ENCODE measurements around the gene CES3.

CES3 gene

DNA sequence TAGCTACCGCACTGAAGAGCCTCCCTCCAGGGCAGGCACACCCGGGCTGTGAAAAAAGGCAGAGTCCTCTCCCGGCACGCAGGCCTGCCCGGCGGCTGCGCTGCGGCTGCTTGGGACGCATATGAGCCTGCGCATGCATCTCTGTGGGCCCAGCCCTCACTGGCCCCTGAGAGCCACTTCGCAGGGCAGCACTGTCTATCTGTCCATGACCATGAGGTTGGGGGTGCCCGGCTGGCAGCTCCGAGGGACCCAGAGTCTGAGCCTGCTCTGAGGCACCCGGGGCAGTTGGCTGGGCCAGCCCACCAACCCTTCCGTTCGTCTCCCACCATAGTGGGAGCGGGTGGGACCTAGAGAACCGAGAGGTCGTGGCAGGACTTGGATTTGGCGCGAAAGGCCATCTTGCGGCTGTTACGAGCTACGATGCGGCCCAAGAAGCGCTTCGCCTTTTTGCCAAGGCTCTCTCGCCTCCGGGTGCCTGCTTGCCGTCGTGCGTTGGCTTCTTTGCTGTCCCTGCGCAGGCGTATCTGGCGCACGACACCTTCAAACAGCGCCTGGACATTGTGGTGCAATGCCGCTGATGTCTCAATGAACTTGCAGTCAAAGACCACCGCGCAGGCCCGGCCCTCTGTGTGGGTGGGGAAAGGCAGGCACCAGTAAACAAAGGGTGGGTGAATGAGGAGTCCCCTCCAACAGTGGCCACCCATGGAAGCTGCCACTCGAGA, 39.2 kb upstream of the CES3 start:
- Mint-ChIP-seq H3K27me3 (peaks cover 78% of the 10 kb centered on the region), H3K27ac (no peak overlapping the region), H3K4me1 (ENCODE audit: low read depth) (peaks cover 26% of the 10 kb centered on the region), H3K9me3 (no peaks in the 10 kb centered on the region), H3K36me3 (ENCODE audit: low read depth) (no peaks in the 10 kb centered on the region), H3K4me3 (no peak overlapping the region)
- intact Hi-C loops (cut with micrococcal nuclease): no loop called here

DNA sequence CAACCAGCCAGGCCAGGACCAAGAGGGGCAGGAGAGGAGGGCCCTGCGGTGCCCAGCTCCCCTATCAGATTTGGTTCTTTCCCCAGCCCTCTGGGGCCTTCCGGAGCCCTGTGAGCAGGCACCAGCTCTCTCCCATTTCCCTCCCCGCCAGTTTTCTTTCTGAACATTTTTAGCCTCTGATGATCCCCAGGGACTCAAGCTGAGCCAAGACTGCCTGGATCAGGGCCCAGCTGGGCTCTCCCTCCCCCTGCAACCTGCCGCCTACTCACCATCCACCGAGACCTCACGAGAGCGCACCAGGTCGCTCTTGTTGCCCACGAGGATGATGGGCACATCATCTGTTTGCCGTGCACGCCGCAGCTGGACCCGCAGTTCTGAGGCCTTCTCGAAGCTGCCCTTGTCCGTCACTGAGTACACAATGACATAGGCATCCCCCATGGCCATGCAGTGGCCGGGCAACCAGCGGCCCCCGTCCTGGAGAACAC, 37.8 kb upstream of the CES3 start:
- H3K27me3 Mint-ChIP-seq: peaks cover 80% of the 10 kb centered on the region
- intact Hi-C loops (cut with micrococcal nuclease): no loop called here

DNA sequence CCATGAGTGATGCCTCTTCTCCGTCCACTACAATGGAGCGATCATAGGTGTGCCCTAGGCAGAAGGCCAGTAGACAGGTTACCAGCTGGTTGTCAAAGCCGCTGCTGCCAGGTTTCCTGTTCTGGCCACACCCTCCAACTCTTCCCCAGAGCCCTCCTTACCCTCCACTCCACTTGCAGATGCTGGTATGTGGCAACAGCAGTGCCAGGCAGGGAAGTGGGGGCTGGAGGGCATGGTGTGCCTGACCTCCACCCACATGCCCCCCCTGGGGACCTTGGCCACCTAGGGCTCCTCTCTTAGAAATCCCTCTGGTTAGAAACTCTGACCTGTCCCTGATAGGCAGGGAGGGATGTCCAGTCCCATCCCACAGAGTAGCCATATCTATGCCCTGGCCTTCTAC, 37.2 kb upstream of the CES3 start:
- intact Hi-C loops (cut with micrococcal nuclease): no loop called here

More for the DNA sequence above, 37.8 kb upstream of the CES3 start:
- Mint-ChIP-seq H3K36me3 (ENCODE audit: low read depth) (no peaks in the 10 kb centered on the region), H3K27ac (no peak overlapping the region), H3K9me3 (no peaks in the 10 kb centered on the region), H3K4me3 (no peak overlapping the region), H3K4me1 (ENCODE audit: low read depth) (peaks cover 40% of the 10 kb centered on the region)

DNA sequence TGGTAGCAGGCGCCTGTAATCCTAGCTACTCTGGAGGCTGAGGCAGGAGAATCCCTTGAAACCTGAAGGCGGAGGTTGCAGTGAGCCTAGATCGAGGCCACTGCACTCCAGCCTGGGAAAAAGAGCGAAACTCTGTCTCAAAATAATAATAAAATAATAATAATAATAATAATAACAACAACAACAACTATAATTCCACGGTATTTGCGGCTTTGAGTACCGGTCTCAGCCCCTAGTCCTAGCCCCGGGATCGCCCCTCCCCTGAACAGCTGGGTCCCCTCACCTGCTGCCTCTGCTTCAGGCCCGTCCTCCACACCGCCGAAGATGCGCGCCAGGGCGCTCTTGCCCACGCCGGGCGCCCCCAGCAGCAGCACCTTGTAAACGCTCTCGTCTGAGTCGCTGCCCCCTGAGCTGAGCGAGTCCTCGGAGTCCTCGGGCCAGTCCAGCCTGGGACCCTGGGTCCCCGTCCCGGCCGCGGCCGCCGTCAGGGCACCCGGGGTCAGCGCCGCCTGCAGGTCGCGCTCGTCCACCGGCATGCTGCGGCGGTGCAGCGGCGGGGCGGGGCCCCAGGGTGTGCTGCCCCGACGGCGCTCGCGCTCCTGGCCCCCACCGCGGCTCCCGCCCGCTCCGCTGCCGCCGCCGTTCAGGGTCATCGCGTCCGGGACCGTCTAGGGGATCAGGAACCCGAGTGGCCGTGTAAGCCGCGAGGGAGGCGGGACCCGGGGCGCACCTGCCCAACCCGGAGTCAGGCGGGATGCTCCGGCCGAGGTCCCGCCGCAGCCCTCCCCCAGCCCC, 36.3 kb upstream of the CES3 start:
- Mint-ChIP-seq H3K4me3 (peak overlapping the region; percentile 30), H3K4me1 (ENCODE audit: low read depth) (peaks cover 43% of the 10 kb centered on the region), H3K27me3 (peaks cover 69% of the 10 kb centered on the region), H3K36me3 (ENCODE audit: low read depth) (no peaks in the 10 kb centered on the region), H3K27ac (no peak overlapping the region), H3K9me3 (no peaks in the 10 kb centered on the region)
- intact Hi-C loops (cut with micrococcal nuclease): loop anchor here (5.0 kb wide), 1 partner anchor 42 kb away; the partner anchor contains the start of gene PDP2

More for the DNA sequence above, 37.2 kb upstream of the CES3 start:
- H3K4me3 Mint-ChIP-seq: no peak overlapping the region
- no peaks in the 10 kb centered on the region for H3K36me3 Mint-ChIP-seq (ENCODE audit: low read depth)
- H3K27me3 Mint-ChIP-seq: peaks cover 77% of the 10 kb centered on the region
- no peaks in the 10 kb centered on the region for H3K9me3 Mint-ChIP-seq
- H3K4me1 Mint-ChIP-seq (ENCODE audit: low read depth): peaks cover 43% of the 10 kb centered on the region
- no peak overlapping the region for H3K27ac Mint-ChIP-seq

DNA sequence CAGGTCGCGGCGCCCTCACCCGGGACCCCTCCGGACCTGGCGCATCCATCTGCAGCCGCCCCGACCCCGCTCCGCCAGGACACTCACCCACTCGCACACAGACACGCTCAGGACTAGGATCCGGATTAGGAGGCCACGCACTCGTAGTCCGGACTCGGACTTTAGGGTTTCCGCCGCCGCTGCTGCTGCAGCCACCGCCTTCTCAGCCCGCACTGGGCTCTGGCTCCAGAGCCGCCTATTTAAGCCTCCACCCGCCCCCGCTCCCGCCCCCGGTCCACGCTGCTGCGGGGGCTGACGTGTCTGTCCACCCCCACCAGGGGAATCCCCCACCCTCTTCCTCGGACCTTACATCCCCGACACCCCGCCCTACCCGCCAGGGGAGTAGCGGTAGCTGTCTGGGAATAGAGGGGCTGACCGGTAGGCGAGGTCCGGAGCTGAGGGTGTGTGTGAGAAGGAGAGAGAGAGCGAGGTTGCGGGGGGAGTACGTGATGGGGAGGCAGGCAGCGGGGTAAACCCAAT, 35.7 kb upstream of the CES3 start, which contains the start of gene RRAD:
Gene RRAD (minus strand): TSS at position 214 of the 519 bp plus-strand sequence. CDS start 356 bp downstream, outside the sequence.
- Mint-ChIP-seq H3K27me3 (peaks cover 63% of the 10 kb centered on the region), H3K27ac (peak within 1 kb of the TSS; percentile 42), H3K9me3 (no peaks in the 10 kb centered on the region), H3K4me3 (peak within 1 kb of the TSS; percentile 48), H3K36me3 (ENCODE audit: low read depth) (no peaks in the 10 kb centered on the region), H3K4me1 (ENCODE audit: low read depth) (peaks cover 43% of the 10 kb centered on the region)
- intact Hi-C loops (cut with micrococcal nuclease): loop anchor here (5.0 kb wide), 1 partner anchor 43 kb away; the partner anchor contains the start of gene PDP2

DNA sequence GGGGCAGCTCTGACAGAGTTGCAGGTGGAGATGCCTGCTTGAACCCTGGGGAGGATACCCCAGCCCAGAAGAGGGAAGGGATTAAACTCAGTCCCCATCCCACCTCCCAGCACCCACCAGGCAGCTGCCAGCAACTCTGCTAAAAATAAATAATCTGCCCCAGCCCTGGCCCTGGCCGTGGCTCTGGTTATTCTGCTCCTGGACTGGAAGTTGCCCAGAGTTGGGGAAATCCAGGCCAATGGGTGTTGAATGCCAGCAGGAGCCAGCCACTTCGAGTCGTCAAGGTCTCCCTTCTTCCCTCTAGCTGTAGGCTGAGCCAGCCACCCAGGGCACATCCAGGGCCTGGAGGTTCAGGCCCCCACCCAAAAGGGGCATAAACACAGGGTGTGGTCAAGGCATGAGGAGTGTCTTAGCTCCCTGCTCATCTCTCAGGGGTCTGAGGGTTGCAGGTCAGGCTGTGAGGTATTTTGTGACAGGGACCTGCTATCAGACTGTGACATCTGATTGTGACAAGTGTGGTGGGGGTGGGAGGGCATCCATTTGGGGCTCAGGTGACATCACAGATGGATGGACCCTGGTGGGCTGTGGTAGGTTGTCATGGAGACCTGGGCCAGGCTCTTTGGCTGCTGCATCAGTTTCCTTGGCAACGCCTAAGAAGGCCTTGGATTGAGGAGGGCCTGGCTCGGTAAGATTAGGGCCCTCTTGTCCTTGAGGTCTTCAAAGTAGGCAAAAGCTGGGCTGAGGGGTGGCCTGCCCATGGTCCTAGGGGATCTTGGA, 34.7 kb upstream of the CES3 start:
- H3K27me3 Mint-ChIP-seq: peaks cover 57% of the 10 kb centered on the region
- H3K9me3 Mint-ChIP-seq: no peaks in the 10 kb centered on the region
- peak overlapping the region; percentile 48 for H3K27ac Mint-ChIP-seq
- no peak overlapping the region for H3K4me3 Mint-ChIP-seq
- no peaks in the 10 kb centered on the region for H3K36me3 Mint-ChIP-seq (ENCODE audit: low read depth)
- H3K4me1 Mint-ChIP-seq (ENCODE audit: low read depth): peaks cover 43% of the 10 kb centered on the region
- intact Hi-C loops (cut with micrococcal nuclease): loop anchor here (5.0 kb wide), 1 partner anchor 44 kb away; the partner anchor contains the start of gene PDP2

DNA sequence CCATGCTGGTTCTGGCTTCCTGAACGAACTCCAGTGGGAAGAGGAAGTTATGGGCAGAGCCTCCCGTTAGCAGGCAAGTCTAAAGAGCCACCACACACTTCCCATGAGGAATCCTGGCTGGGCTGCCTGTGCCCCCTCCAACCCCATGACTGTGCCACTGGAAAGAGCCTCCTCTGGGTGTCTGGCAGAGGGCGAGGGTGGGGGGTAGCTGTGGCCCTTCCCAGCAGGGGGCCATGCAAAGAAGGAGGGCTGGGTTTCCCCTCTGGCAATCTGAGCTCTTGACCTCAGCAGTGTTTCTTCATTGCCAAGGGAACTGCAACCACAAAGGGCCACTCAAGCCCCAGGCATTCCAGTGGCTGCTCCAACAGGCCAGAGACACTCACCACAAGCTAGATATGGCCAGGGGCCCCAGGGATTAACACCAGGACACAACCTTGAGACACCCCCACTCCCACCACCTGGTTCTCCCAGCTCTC, 34.1 kb upstream of the CES3 start:
- H3K9me3 Mint-ChIP-seq: no peaks in the 10 kb centered on the region
- H3K27ac Mint-ChIP-seq: peak overlapping the region; percentile 48
- peaks cover 50% of the 10 kb centered on the region for H3K27me3 Mint-ChIP-seq
- intact Hi-C loops (cut with micrococcal nuclease): loop anchor here (5.0 kb wide), 1 partner anchor 45 kb away; the partner anchor contains the start of gene PDP2
- H3K4me3 Mint-ChIP-seq: no peak overlapping the region
- peaks cover 5% of the 10 kb centered on the region for H3K36me3 Mint-ChIP-seq (ENCODE audit: low read depth)
- H3K4me1 Mint-ChIP-seq (ENCODE audit: low read depth): peaks cover 47% of the 10 kb centered on the region

DNA sequence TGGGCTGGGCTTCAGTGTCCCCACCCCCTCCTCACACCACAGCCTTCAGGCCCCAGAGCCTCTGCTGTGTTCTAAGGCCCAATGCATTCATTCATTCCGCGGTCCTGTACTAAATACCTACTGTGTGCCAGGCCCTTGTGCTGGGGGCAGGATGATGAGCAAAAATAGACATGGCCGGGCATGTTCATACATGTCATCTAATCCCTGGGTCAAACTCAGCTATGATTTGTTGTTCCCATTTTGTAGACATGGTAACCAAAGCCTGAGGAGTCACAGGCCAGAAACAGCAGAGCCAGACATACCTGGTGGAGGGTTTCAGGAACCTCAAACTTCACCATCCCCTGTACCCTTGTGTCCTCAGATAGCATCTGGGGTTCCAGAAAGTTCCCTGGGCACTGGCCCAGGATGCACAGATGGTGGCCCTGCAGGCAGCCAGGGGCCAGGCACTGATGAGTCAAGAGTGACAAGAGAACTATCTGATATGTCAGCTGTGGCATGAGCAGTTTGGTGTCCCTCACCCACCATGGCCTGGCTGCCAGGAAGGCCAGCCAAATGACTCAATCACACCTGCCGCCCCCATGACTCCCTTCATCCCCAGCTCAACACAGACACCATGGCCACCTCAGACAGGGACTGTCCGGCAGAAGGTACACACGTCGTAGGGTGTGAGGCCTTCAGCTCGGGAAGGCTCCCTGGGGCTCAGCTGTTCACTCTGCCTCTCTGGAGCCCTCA, 33.0 kb upstream of the CES3 start:
- peak overlapping the region; percentile 48 for H3K27ac Mint-ChIP-seq

DNA sequence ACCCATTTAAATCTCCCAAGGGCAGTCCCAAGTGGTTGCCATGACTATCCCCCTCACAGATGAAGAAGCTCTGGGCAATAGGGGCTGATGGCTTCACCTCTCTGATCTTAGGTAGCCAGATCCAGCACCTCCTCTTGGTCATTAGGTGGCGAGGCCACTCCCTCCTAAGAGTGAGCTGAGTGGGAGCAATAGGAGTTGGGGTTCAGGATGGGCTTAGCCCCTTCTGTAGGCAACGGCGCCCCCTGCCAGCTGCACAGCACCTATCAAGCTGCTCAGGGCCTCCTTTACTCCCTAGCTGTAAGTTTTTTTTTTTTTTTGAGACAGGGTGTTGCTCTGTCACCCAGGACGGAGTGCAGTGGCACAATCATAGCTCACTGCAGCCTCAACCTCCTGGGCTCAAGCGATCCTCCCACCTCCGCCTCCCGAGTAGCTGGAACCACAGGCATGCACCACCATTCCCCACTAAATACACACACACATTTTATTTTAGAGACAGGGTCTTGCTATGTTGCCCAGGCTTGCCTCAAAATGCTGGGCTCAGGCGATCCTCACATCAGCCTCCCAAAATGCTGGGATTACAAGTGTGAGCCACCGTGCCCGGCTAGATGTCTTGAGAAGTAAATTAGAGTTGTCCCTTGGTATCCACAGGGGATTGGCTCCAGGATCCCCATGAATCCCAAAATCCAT, 32.2 kb upstream of the CES3 start:
- H3K36me3 Mint-ChIP-seq (ENCODE audit: low read depth): peaks cover 24% of the 10 kb centered on the region
- H3K4me1 Mint-ChIP-seq (ENCODE audit: low read depth): peaks cover 62% of the 10 kb centered on the region
- peaks cover 34% of the 10 kb centered on the region for H3K27me3 Mint-ChIP-seq
- H3K4me3 Mint-ChIP-seq: no peak overlapping the region
- no peaks in the 10 kb centered on the region for H3K9me3 Mint-ChIP-seq
- peak overlapping the region; percentile 48 for H3K27ac Mint-ChIP-seq
- intact Hi-C loops (cut with micrococcal nuclease): loop anchor here (5.0 kb wide), 1 partner anchor 47 kb away; the partner anchor contains the start of gene PDP2

More for the DNA sequence above, 33.0 kb upstream of the CES3 start:
- H3K27me3 Mint-ChIP-seq: peaks cover 42% of the 10 kb centered on the region
- peaks cover 16% of the 10 kb centered on the region for H3K36me3 Mint-ChIP-seq (ENCODE audit: low read depth)
- no peaks in the 10 kb centered on the region for H3K9me3 Mint-ChIP-seq
- H3K4me3 Mint-ChIP-seq: no peak overlapping the region
- intact Hi-C loops (cut with micrococcal nuclease): loop anchor here (5.0 kb wide), 1 partner anchor 46 kb away; the partner anchor contains the start of gene PDP2
- peaks cover 58% of the 10 kb centered on the region for H3K4me1 Mint-ChIP-seq (ENCODE audit: low read depth)

DNA sequence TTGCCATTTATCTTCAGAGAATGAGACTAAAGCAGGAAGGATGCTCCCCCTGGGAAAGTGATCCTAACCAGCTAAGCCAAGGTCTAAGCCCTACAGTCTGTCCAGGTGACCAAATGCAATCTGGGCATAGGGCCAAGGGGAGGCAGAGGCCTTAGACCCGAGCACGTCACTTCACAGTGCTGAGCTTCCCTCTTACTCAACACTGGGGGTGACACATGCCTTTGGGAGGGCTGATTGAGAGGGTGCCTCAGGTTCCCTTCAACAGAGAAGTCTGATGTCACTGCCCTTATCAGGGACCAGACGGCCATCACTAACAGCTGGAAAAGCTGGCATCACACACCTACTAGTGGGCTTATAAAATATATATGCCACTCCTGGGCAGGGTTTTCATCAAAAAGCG, 30.9 kb upstream of the CES3 start:
- peaks cover 21% of the 10 kb centered on the region for H3K27me3 Mint-ChIP-seq
- intact Hi-C loops (cut with micrococcal nuclease): no loop called here
- no peak overlapping the region for H3K4me3 Mint-ChIP-seq
- peaks cover 37% of the 10 kb centered on the region for H3K36me3 Mint-ChIP-seq (ENCODE audit: low read depth)
- peaks cover 64% of the 10 kb centered on the region for H3K4me1 Mint-ChIP-seq (ENCODE audit: low read depth)
- no peak overlapping the region for H3K27ac Mint-ChIP-seq
- no peaks in the 10 kb centered on the region for H3K9me3 Mint-ChIP-seq

DNA sequence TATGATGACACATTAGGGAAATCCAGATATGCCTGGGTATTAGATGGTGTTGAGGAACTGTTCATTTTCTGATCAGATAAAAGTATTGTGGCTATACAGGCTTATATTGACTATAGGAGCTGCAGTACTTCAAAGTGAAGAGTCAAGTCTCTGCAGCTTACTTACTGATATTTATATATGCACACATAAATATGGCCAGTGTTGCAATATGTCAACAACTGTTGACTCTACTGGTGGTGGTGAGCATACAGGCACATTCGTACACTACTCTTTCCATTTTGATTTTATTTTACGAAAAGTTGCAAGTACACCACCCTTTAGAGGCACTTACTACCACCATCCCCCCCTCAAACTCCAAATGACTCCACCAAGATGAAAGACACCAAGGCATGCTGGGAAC, 29.4 kb upstream of the CES3 start:
- Mint-ChIP-seq H3K9me3 (no peaks in the 10 kb centered on the region), H3K4me3 (no peak overlapping the region), H3K4me1 (ENCODE audit: low read depth) (peaks cover 64% of the 10 kb centered on the region), H3K36me3 (ENCODE audit: low read depth) (peaks cover 52% of the 10 kb centered on the region), H3K27me3 (peaks cover 6% of the 10 kb centered on the region), H3K27ac (no peak overlapping the region)
- intact Hi-C loops (cut with micrococcal nuclease): no loop called here

DNA sequence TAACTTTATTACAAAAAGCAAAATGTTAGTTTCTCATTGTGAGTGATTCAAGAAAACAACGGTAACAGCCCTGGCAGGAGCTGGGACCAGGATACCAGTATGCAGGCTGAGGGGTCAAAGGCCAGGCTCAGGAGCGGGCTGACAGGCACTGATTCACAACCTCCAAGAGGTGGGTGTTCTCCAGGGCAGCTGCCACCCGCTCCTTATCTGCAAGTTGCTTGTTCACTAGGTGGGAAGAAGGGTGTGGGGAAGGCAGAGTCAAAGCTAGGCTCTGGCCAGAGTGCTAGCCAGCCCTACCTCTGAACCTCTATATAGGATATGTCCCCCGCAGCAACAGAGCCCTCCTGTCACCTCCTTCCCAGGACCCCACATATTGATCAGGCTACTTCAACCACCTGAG, 29.0 kb upstream of the CES3 start:
- H3K9me3 Mint-ChIP-seq: no peaks in the 10 kb centered on the region
- intact Hi-C loops (cut with micrococcal nuclease): no loop called here
- H3K36me3 Mint-ChIP-seq (ENCODE audit: low read depth): peaks cover 56% of the 10 kb centered on the region
- no peak overlapping the region for H3K27ac Mint-ChIP-seq
- peaks cover 63% of the 10 kb centered on the region for H3K4me1 Mint-ChIP-seq (ENCODE audit: low read depth)
- H3K4me3 Mint-ChIP-seq: no peak overlapping the region
- peaks cover 5% of the 10 kb centered on the region for H3K27me3 Mint-ChIP-seq

Measured in dendritic cell treated with granulocyte-macrophage colony-stimulating factor and Interleukin-4, amounts not matched to agents 40 ng/mL and 50 ng/mL, for 4 days (primary cell).